ENCODE results near the gene REEP6. TPM values are rescaled to one million over a fixed set of nuclear protein-coding genes. Genes with fewer than 3 reads are reported as not detected.

The REEP6 gene
- total RNA-seq, 1 experiment from 2014 or later = 10.5 TPM

- no peaks in the 10 kb centered on the region for H3K79me1 ChIP-seq (ENCODE audit: insufficient read depth, low read depth, low read length, poor library complexity, severe bottlenecking)
- no peak overlapping the region for H3K4me2 ChIP-seq (ENCODE audit: insufficient read depth, insufficient read length, low read length)
- no peak overlapping the region for H2BK12ac ChIP-seq (ENCODE audit: insufficient read length, low read depth, low read length)
- Mint-ChIP-seq H3K36me3 (ENCODE audit: insufficient read depth in 1 of 3, low read depth in 3 of 3) (no peaks in the 10 kb centered on the region), H3K27me3 (ENCODE audit: low read depth) (peaks cover 64% of the 10 kb centered on the region), H3K4me3 (no peak overlapping the region; a peak in 1 of 5 replicates), H3K9me3 (peaks cover 0 to 4% of the 10 kb centered on the region in 2 experiments; a peak in 1 of 5 replicates), H3K27ac (no peak overlapping the region), H3K4me1 (peaks cover 13 to 17% of the 10 kb centered on the region in 2 experiments)
- H3K9ac ChIP-seq (ENCODE audit: extremely low read depth, insufficient read length, low read length) = no peak overlapping the region
- no peak overlapping the region for H2BK20ac ChIP-seq (ENCODE audit: low read depth, low read length, poor library complexity, severe bottlenecking)
- no peak overlapping the region for H3K14ac ChIP-seq (ENCODE audit: insufficient read depth, low read length)
- no peak overlapping the region for H2AFZ ChIP-seq (ENCODE audit: low read length)
- no peaks in the 10 kb centered on the region for H3K9me3 ChIP-seq (ENCODE audit: control insufficient read depth, low read depth, low read length)
- H3K27me3 ChIP-seq (ENCODE audit: insufficient read depth, low read length) = no peaks in the 10 kb centered on the region
- H3K4ac ChIP-seq (ENCODE audit: low read depth, low read length) = no peak overlapping the region
- H3T11ph ChIP-seq (ENCODE audit: low read length) = no peak overlapping the region
- peaks cover 4% of the 10 kb centered on the region for H3K23me2 ChIP-seq (ENCODE audit: insufficient read length, low read depth, low read length, poor library complexity, severe bottlenecking)
- H4K8ac ChIP-seq (replicated peaks; ENCODE audit: insufficient read length, low read depth, low read length) = no peak overlapping the region
- no peaks in the 10 kb centered on the region for H4K20me1 ChIP-seq (ENCODE audit: control insufficient read depth, insufficient read depth, insufficient read length)
- no peak overlapping the region for H4K91ac ChIP-seq (ENCODE audit: insufficient read length, low read depth, low read length)
- no peak overlapping the region for H2AK5ac ChIP-seq (ENCODE audit: insufficient read length, low read length)
- H2BK120ac ChIP-seq (ENCODE audit: low read depth, low read length, poor library complexity, severe bottlenecking) = no peak overlapping the region
- no peaks in the 10 kb centered on the region for H3K4me1 ChIP-seq (ENCODE audit: insufficient read depth, low read length)
- H2BK15ac ChIP-seq (ENCODE audit: low read depth, low read length) = no peak overlapping the region
- WGBS (ENCODE audit: extremely low coverage, insufficient read length, low lambda C conversion rate) = no CpG with 5 or more reads among the region's 9 CpGs
- H3K56ac ChIP-seq (ENCODE audit: insufficient read length, low read depth, low read length) = no peak overlapping the region
- H4K5ac ChIP-seq (ENCODE audit: insufficient read length, low read depth, low read length) = no peak overlapping the region
- no peak overlapping the region for H3K23ac ChIP-seq (ENCODE audit: insufficient read length, low read depth, low read length)
- H2BK5ac ChIP-seq (ENCODE audit: insufficient read length, low read length) = no peak overlapping the region
- no peaks in the 10 kb centered on the region for H3K79me2 ChIP-seq (ENCODE audit: insufficient read depth, low read length)
- no peak for DNase-seq
- no peak overlapping the region for H3K27ac ChIP-seq (ENCODE audit: insufficient read length, low read depth, low read length)
- no peak overlapping the region for H3K18ac ChIP-seq (ENCODE audit: insufficient read length, low read depth, low read length)
- TF ChIP-seq CTCF (conservative IDR thresholded peaks at IDR 0.05) = no peak
These were observed 19.8 kb downstream of the REEP6 start for GRCh38 chr19:1510807-1511206.
